HG02840 (cell line): ENCODE results near the gene MICB.
"Not testable (repeated sequence)": the region's sequence is repeated elsewhere in the genome, so short reads cannot be mapped to it uniquely, and the experiment has no call there.

Source experiments
- ATAC-seq: cut with Tn5 transposase; IDR thresholded peaks from one replicate; pipeline ENCODE4 v1.9.1; 2021; ENCODE audit warnings: mild to moderate bottlenecking, moderate library complexity, moderate number of reproducible peaks; ENCODE audit not compliant: unreplicated experiment, low FRiP score

MICB gene

DNA sequence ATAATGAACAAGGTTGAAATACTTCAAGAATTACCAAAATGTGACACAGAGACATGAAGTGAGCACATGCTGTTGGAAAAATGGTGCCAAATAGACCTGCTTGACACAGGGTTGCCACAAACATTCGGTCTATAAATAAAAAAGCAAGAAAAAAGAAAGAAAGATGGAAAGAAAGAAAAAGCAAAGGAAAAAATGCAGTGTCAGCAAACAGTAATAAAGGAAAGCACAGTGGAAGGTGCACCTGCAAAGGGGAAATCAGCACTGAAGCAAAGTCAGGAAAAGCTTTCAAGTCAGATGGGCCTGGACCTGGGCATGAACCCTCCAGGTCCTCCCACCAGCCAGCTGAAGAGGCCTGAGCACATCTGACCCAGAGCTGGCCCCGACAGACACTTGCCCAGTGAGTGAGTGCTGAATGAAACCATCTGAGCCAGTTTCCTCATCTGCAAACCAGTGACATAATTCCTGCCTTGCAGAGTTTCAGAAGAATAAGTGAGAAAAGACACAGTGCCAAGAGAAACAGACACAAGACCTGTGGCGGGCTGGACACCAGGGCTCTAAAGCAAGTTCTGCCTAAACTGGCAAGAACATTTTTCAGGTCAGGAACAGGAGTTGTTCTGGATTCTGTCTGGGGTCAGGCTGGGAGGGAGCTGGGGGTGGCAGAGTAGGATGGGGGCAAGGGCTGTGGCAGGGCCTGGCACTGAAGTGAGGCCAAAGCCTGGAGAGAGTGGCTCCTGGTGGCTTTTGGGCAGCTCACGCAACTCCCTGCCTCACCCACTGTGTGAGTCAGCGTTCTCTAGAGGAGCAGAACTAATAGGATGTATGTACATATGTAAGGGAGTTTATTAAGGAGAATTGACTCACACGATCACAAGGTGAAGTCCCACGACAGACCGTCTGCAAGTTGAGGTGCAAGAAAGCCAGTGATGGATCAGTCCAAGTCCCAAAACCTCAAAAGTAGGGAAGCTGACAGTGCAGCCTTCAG lies 23.9 kb upstream of the MICB start:
- ATAC-seq = no peak

DNA sequence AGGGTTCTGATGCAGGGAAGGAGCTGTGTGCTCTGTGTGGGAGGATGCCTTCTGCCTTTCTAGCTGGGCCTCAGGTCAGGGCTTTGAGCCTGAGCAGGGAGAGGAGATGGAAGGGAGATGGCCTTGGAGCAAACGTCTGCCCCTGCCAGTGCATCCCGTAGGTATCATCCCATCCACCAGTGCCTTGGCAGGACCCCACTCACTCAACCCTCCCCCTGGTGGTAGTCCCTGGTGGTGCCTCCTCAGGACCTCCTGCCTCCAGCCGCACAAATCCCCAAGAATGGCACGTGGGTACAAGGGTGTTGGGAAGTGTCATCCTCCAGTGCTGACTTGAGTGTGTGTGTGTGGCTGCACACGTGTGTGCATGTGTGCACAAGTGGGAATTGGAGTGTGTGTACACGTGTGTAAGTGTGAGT lies 23.1 kb upstream of the MICB start:
- ATAC-seq = no peak

DNA sequence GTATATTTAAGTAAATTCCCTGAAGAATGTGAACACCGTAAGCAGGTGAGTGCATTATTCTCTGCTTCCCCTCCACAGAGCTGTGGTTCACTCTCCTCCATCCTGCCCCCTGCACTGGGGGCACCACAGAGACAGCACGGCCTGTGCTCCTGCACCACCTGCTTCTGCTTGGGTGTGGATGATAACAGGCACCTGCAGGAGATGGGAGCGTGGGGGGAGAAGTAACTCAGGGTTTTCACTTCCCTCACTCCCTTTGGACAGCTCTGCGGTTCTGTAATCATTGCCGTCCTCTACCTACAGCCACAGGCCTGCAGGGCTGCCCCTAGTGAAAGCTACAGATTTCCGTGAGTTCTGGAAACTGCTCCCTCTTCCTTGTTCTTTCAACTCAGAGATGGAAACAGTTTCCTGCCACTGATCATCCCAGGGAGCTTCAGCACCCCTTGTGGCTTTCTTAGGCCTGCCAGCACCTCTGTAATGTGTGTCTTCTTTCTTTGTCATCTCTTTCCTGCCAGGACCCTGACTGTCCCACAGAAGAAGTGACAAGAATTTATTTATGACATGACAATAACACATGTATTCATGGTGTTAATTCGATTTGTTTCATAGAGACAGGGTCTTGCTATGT lies 21.3 kb upstream of the MICB start:
- no peak for ATAC-seq

DNA sequence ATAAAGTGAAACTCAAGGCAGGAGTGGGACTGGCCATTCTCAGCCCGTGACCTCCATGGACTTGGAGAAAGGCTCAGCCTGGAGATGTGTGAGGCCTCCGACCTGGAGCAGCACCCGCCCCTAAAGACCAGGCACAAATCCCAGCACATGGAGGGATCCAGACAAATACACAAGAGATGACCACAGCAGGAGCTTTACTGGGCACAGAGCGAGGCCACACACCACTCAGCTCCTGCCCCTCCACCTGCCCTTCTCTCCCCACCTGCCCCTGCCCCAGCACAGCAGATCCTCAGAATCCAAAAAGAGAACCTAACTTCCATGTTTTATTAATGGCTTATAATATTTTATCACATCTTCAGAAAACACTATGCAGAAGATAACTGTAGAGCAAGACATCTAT lies 20.4 kb upstream of the MICB start:
- ATAC-seq = no peak

DNA sequence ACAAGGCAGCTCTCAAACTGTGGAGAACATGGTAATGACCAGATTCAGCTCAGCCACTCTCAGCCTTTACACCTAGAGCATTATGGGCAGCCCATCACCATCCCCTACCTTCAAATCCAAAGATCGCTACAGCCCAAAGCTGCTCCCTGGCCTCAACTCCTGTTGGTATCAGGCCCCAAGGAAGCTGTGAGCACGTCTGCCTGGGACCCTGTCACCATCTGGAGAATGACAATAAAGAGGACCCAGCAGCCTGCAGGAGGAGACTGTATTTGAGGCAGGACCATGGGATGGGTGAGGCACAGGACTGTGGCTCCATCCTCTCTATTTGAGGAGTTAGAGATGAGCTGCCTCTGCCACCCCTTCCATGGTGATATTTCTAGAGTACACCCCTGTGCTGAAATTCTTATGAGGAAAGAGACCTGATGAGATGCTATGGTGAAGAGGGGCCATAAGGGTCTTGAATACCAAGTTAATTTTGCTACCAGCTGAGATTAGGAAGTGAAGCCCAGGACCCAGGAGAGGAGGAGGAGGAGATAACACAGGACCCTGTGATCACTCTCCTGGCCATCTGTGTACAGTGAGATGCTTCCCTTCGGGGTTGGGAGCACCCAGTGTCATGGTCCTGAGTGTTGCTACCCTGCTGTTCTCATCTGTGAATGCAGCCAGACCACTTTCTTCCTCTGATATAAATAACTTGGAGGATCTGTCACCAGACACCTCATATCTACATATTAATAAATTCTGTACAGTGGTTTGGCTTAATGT lies 19.6 kb upstream of the MICB start:
- no peak for ATAC-seq

DNA sequence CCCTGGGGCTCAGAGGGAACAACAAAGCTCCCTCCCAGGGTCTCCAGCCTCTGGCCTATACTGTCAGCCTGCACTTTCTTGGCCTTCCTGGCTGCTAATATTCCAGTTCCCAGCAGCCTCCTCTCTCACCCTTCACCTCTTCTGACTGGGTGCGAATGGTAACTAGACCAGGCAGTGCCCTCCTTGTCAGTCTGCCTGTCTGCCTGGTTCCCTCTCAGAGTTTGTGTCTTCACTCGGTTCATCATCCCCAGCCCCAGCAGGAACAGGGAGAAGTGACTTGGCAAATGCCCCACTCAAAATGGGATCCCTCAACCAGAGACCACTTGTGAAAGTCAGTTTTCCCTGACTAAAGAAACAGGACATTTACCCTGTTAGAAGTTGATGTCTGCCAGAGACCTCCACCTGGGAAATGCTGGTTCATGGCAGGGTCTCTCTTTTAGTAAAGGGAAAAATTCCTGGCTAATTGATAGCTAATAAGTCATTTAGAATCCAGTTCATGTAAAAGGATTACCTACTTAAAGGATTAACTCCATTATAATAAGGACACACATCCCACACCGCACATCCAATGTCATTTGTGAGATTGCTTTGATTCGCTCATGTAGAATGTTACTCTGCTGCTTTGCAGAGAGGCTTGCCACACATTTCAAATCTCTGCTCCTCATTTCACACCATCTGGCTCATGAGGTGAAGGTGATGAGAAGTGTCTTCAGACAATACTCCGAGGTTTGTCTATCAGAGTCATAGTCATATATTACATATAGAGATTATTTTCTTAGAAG lies 18.6 kb upstream of the MICB start:
- ATAC-seq = no peak

DNA sequence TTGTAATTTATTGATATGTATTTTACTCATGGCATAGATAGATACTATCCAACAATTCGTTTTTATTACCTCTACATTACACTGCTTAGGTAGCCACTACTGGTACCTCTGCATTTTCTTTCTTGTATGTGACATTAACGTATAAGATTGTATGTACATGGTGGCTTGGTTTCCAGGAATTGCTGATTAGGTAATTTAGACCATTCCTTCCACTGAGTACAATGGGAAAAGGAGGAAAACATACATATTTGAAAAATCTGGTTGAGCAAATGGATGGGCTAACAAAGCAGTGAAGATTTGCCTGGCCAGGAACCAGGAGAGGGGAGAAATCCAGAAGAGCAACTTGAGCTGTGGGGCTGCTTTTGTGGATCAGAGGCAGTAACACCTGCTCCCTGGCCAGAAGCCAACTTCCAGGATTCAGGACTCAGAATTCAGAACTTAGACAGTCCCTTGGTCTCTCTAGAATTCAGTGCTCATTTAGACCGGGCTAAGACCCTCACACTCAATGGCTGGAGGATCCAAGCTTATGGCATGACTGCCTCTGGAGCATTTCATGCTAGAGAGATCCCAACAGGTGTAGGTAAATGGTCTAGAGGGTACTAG lies 17.9 kb upstream of the MICB start:
- ATAC-seq = no peak

DNA sequence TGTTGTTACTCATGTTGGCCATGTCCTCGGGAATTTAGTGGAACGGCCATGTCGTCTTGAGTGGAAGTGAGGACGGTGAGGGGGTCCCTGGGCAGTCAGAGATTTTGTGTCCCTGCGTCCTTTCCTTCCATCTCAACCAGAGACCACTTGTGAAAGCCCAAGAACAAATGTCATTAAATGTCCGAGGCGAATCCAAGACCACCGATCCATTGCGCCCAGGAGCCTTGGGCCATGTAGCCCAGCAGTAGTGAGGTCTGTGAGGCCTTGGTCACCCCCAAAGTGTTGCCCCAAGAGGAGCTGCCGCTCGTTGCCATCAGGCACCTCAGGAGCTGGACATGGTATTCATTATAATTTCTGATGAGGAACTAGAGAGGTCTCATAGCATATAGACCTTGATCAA lies 17.4 kb upstream of the MICB start:
- no peak for ATAC-seq

DNA sequence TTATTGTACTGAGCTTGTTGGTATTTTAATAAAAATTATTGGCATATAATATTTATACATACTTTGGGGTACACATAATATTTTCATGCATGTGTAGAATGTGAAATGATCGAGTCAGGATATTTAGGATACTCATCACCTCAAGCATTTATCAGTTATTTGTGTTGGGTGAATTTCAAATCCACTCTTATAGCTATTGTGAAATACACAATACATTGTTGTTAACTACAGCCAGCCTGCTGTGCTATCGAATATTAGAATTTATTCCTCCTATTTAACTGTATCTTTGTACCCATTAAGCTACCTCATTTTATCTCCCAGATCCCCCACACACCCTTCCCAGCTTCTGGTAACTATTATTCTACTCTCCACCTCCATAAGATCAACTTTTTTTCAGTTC lies 14.6 kb upstream of the MICB start:
- no peak for ATAC-seq

DNA sequence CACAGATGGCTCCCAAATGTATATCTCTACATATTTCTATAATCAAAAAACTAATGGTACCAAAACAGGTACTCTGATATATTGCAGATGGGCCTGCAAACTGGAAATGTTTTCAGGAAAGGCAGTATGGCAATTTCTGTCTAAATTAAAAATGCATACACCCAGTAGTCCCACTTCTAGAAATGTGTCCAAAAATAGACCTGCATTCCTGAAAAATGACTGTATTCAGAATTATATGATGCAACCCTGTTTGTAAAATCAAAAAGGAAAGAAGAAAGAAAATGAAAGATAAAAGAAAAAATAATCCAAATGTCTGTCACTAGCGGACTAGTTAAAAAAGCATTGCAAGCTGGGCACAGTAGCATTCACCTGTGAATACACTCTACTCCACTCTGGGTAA lies 12.9 kb upstream of the MICB start:
- ATAC-seq = no peak

DNA sequence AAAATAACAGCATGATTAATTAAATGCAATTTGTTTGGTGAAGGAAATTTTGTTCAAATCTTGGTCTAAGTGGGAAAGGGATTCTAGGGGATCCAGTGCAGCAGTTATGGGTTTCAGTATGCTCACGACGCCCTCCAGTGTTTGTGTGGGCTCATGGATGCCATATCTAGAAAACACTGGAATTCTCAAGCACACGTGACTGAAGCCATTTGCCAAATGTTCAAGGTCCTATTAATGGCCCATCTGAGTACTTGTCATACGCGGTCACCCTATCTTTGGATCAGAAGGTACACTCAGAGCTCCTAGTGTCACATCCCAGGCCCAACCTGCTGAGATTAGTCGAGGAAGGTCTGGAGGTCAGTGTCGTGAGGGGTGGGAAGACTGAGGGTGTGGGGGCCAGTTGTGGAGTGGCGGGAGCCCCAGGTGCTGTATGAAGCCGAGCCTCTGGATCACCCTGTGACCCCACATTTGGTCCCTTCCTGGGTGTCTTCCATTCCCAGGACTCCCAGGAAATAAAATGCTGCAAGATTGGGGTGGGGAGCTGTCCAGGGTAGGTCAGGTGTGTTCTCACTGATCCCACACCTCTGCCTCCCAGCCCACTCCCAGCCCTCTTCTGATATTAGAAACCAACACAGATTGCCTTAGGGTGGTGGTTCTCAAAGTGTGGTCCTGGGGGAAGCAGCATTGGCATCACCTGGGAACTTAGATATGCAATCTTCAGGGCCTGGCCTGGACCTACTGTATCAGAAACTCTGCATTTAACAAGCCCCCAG lies 11.7 kb upstream of the MICB start:
- ATAC-seq = not testable (repeated sequence)

DNA sequence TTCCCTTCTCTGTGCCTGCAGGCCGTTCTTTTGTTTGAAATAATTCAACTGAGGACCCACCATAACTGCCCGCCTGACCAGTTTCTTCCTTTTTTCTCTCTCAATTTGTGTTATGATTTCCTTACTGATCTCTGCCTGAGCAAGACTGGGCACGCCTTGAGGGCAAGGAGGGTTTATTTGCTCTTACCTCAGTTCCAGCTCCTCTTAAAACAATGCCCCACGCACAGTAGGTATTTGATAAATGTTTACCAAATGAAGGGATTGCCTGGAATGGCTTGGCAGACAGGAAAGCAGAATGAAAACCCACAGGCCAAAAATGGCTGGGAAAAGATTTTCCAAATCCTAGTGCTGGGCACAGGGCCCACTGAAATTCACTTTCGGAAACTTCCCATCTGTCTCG lies 10.3 kb upstream of the MICB start:
- ATAC-seq = not testable (repeated sequence)

DNA sequence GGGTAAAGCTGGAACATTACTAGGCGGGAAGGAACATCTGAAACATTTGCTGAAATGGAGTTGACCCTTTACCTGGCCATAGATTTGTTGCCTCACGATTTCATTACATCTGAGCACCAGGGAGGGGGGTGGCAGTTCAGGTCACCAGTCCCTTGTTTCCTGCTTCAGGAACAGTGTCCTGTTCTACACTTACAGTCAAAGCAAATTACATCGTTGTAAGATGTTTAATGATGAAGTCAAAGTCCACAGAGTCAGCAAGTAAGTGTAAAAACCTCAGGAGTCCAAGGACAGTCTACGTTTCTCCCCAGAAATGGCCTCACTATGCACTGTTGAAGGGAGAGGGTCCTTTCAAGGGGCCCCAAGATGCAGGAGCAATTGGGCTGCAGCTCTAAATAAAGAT lies 8.9 kb upstream of the MICB start:
- no peak for ATAC-seq

DNA sequence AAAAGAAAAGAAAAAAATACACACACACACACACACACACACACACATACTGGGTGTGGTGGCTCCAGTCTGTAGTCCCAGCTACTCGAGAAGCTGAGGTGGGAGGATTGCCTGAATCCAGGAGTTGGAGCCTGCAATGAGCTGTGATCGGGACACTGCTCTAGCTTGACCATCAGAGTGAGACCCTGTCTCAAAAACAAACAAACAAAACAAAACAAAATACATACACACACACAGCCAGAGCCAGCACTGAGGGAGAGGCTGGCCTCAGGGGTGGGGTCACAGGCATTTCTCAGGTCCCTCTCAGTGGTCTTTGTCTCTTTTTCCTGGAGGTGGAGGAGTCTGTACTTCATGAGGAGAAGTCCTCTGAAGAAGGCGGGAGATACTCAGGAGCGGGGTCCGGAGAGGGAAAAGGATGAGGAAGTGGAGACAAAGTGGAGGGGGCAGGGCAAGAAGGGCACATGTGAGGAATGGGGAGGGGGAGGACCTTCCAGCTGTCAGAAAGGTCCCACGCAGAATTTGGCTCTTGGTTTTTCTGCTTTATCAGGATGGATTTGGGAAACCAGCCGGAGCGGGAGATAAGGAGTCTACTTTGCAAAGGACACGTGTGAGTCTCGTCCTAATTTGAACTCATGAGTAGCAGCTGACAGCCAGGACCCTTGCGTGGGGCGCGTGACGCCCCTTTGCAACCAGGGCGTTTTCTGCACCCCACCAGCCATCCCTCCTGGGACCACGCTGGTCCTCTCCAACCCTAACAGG lies 7.7 kb upstream of the MICB start:
- no peak for ATAC-seq

DNA sequence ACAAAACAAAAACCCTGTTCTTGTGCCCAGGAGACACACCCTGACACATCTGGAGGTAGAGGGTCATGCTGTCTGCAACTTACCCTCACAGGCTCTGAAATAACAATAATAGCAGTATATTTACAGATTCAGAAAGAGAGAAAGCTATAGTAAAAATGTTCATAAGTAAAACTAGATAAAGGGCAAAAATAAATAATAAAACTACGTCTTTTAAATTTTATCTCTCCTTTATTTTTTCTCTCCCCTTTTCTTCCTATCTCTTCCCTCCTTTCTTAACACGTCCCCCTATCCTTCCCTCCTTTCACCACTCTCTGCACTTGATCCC lies 4.4 kb upstream of the MICB start:
- ATAC-seq = not testable (repeated sequence)

DNA sequence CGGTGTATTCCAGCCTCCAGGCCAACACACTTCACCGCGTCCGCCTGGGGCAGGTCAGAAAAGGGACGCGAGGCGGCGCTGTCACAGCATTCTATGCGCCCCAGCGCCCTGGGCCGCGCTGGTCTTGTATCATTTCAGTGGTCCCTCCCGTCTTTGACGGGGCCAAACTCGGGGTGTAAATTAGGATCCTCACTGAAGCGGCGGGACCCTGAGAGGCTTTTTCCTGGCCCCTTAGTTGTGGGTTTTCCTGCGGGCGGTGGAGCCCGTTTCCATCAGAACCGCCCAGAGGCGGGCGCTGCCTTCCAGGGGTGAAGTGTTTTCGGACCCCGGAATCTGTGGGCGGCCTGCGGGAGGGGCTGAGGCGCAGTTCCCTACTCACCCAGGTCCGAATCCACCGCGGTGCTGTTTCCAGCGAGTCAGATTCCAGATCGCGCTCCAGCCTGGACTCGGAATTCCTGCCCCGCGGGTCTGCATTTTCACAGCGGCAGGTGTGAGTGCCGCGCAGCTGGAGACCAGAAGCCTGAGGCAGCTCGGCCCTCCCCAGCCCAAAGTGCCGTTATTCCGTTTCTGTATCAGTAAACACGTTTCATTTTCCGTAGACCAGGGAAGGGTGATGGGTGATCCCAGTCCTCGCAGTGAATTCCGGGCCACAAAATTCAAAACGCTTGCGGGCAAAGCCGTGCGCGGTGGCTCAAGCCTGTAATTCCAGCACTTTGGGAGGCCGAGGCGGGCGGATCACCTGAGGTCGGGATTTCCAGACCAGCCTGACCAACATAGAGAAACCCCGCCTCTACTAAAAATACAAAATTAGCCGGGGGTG lies 3.9 kb upstream of the MICB start:
- no peak for ATAC-seq

DNA sequence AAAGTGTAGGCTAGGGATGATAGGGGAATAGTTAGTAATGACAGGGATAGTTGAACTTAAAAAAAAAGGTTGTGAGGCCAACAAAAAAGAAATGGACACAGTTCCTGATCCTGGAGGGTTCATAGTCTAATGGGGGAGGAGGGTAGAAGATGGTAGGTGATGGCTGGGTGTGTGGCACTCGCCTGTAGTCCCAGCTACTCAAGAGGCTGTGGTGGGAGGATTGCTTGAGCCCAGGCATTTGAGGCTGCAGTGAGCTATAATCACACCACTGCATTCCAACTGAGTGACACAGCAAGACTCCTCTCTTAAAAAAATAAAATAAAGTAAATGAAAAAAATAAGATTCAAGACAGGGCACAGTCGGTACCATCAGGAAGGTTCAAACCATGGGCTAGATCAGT lies 2.4 kb upstream of the MICB start:
- ATAC-seq = no peak

DNA sequence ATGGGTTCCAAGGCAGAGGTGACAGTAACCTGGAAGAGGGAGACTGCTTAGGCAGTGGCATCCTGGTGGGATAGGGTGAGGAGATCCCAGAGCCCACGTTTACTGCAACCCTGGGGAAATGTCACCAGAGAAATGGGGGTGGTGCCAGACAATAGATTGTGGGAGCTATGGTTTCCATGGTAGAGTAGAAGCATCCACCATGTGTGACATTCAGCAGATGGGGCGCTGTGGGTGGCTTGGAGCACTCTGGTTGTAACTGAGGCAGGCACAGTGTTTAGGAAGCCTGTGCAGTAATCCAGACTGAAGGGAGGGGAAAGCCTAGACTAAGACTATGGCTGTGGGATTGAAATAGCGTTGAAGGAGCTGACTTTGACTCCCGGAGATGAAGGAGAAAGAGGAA lies 1.1 kb upstream of the MICB start:
- not testable (repeated sequence) for ATAC-seq
